ENCODE results near the gene PI4KA.

Gene PI4KA

DNA sequence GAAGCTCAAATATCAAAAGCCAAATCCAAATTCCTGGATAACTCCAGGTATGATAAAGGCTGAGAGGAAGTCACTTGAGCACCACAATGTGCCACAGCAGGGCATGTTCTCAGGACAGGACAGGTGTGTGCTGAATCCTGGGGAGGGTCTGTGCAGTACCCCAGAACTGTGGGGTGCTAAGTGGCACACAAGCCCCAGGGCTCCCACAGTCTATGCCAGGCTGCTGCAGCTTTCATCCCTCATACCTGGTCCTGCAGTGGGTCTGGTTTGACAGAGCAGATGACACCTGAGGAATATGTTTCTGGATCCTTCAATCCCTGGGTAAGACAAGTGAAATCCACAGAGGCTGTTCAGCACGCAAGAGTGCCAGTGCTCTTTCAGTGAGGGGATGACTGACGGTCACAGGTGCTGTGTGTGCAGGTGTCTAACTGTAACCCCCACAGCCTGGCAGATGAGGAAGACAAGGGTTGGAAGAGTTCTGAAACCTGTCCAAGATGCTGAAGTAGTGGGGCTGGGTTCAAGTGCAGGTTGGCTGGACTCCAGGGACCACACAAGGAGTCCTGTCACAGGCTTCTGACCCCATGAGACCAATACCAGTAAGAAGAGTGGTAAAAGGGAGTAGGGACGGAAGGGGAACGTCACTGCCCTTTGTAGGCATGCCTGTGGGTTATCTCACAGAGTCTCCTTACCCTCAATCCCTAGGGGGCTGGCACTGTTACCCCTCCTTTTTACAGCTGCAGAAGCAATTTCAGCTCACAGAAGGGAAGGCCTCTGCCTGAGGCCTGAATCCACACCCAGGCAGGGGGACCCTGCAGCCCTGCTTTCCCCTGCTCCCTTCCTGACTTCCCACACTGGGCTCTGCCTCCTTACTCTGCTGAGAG is 70.6 kb downstream of the PI4KA start:
- no peak for DNase-seq (ENCODE audit: low read depth, low spot score)
- in situ Hi-C loops (cut with HindIII; ENCODE audit: low sequenced_read_pairs), result no loop called here
- TF ChIP-seq, protein P1, sequence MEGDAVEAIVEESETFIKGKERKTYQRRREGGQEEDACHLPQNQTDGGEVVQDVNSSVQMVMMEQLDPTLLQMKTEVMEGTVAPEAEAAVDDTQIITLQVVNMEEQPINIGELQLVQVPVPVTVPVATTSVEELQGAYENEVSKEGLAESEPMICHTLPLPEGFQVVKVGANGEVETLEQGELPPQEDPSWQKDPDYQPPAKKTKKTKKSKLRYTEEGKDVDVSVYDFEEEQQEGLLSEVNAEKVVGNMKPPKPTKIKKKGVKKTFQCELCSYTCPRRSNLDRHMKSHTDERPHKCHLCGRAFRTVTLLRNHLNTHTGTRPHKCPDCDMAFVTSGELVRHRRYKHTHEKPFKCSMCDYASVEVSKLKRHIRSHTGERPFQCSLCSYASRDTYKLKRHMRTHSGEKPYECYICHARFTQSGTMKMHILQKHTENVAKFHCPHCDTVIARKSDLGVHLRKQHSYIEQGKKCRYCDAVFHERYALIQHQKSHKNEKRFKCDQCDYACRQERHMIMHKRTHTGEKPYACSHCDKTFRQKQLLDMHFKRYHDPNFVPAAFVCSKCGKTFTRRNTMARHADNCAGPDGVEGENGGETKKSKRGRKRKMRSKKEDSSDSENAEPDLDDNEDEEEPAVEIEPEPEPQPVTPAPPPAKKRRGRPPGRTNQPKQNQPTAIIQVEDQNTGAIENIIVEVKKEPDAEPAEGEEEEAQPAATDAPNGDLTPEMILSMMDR (IDR thresholded peaks at IDR 0.05; ENCODE audit: low read depth, low read length), result no peak
- H3K4me3 ChIP-seq (ENCODE audit: low read depth, low read length), result no peak overlapping the region

GRCh38 chr22:20787223-20787622 is 71.4 kb downstream of the PI4KA start:
- in situ Hi-C loops (cut with HindIII; ENCODE audit: low sequenced_read_pairs), result no loop called here
- no peak for DNase-seq (ENCODE audit: low read depth, low spot score)
- H3K4me3 ChIP-seq (ENCODE audit: low read depth, low read length), result no peak overlapping the region
- TF ChIP-seq, protein P1 (IDR thresholded peaks at IDR 0.05; ENCODE audit: low read depth, low read length), result no peak

DNA sequence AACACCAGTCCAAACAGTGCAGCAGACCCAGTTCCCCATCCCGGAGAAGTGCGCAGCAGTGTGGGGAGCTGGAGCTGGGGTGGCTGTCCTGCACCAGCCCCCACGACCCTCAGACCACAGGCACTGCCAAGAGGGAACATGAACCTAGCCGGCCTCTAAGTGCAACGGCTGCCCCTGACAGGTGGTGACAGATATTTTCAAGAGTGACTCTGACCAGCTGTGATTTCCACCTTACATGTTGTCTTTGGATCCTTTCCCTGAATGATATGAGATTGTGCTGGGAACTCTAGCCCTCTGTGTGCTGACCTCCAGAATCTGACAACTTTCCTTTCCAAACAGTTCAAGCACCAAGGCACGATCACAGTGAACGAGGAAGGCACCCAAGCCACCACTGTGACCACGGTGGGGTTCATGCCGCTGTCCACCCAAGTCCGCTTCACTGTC is 72.1 kb downstream of the PI4KA start:
- H3K4me3 ChIP-seq (ENCODE audit: low read depth, low read length), result no peak overlapping the region
- in situ Hi-C loops (cut with HindIII; ENCODE audit: low sequenced_read_pairs), result no loop called here
- TF ChIP-seq, protein P1 (IDR thresholded peaks at IDR 0.05; ENCODE audit: low read depth, low read length), result no peak
- no peak for DNase-seq (ENCODE audit: low read depth, low spot score)

- TF ChIP-seq, protein P1 (IDR thresholded peaks at IDR 0.05; ENCODE audit: low read depth, low read length), result no peak
- H3K4me3 ChIP-seq (ENCODE audit: low read depth, low read length), result no peak overlapping the region
- DNase-seq (ENCODE audit: low read depth, low spot score), result no peak
- in situ Hi-C loops (cut with HindIII; ENCODE audit: low sequenced_read_pairs), result no loop called here
Observed at GRCh38 chr22:20786048-20786447, 72.6 kb downstream of the PI4KA start.

DNA sequence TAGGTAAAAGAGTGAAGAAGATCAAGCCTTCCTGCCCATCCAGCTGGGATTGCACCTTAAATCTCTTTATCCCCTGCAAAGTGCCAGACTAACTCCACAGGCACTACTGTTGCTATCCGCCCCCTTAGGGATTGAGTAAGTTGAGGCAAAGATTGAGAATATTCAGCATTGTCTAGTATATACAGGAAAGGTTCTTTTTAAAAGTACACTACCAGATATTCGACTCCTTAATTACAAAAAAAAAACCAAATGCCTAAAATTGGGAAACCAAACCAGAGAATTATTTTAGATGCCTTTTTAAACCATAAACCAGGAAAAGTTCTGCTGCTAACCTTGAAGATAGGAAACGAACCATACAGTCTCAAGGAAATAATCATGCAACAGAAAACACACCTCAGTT is 73.2 kb downstream of the PI4KA start:
- no peak for DNase-seq (ENCODE audit: low read depth, low spot score)
- in situ Hi-C loops (cut with HindIII; ENCODE audit: low sequenced_read_pairs), result no loop called here
- no peak overlapping the region for H3K4me3 ChIP-seq (ENCODE audit: low read depth, low read length)
- TF ChIP-seq, protein P1 (IDR thresholded peaks at IDR 0.05; ENCODE audit: low read depth, low read length), result no peak

DNA sequence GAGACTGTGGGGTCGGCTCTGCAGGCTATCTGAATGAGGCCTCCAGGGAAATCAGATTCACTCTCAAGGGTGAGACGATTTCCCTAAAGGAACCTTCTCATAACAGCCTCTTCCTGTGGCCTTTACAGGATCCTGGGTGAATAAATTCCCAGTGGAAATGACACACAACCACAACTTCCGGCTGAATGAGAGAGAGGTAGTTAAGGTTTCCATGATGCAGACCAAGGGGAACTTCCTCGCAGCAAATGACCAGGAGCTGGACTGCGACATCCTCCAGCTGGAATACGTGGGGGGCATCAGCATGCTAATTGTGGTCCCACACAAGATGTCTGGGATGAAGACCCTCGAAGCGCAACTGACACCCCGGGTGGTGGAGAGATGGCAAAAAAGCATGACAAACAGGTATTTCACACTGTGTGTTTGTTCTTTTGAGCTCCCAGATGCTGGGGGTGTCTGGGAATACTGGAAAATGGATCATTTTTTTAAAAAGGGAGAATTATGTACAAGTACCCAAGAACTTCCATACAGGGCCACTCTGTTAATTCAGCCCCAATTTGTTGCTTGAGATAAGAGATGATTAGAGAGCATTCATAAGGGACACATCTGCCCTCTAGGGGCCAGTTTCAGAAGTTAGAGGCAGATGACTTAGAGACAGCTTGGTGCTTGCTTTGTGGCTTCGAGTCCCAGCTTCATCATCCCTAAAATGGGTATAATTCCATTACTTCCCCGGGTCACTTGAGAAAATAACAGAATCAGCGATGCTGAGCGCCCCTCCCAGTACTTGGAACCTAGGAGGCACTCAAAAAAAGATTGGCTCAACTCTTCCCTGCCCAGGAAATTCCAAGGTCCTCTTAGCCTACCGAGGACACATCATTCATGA is 74.5 kb downstream of the PI4KA start:
- no peak overlapping the region for H3K4me3 ChIP-seq (ENCODE audit: low read depth, low read length)
- peak; percentile 70 for DNase-seq (ENCODE audit: low read depth, low spot score)
- TF ChIP-seq, protein P1 (IDR thresholded peaks at IDR 0.05; ENCODE audit: low read depth, low read length), result peak; percentile 85
- in situ Hi-C loops (cut with HindIII; ENCODE audit: low sequenced_read_pairs), result no loop called here
